Daoy (cell line): ENCODE data around the gene P2RY14. TPM values are rescaled to one million over a fixed set of nuclear protein-coding genes. Genes with fewer than 3 reads are reported as not detected.

Source experiments
- DNase-seq: peaks from one replicate; pipeline ENCODE4 v3.0.0-alpha.2; 2015; ENCODE audit warnings: low read depth
- total RNA-seq: library from RNA; depleted of rRNA; stranded (reverse); fragments of >200 nt; shearing (Covaris generic); gene quantifications from 2 replicates; pipeline ENCODE4 v1.2.3, GENCODE V29; 2014

P2RY14 gene
- total RNA-seq, 1 experiment from 2014 or later, result not detected

GRCh38 chr3:151301787-151302186 is 23.4 kb upstream of the P2RY14 start:
- peak; percentile 48 for DNase-seq

- DNase-seq, result no peak
Observed at GRCh38 chr3:151300539-151300938, 22.2 kb upstream of the P2RY14 start.

- DNase-seq, result no peak
Observed at GRCh38 chr3:151299006-151299405, 20.7 kb upstream of the P2RY14 start.

GRCh38 chr3:151297429-151297828 is 19.1 kb upstream of the P2RY14 start:
- no peak for DNase-seq

- no peak for DNase-seq
Observed at GRCh38 chr3:151296226-151296625, 17.9 kb upstream of the P2RY14 start.

- DNase-seq, result no peak
Observed at GRCh38 chr3:151293127-151293526, 14.8 kb upstream of the P2RY14 start.

GRCh38 chr3:151290673-151291072 is 12.3 kb upstream of the P2RY14 start:
- no peak for DNase-seq

GRCh38 chr3:151289445-151289844 is 11.1 kb upstream of the P2RY14 start:
- no peak for DNase-seq

GRCh38 chr3:151285940-151286339 is 7.6 kb upstream of the P2RY14 start:
- DNase-seq, result no peak

GRCh38 chr3:151283907-151284461 is 5.6 kb upstream of the P2RY14 start:
- DNase-seq, result peak; percentile 61

GRCh38 chr3:151283387-151283786 is 5.0 kb upstream of the P2RY14 start:
- DNase-seq, result no peak

GRCh38 chr3:151282921-151283320 is 4.6 kb upstream of the P2RY14 start:
- DNase-seq, result peak; percentile 57

GRCh38 chr3:151281671-151282324 is 3.5 kb upstream of the P2RY14 start:
- DNase-seq, result no peak

- no peak for DNase-seq
Observed at GRCh38 chr3:151276687-151277042, 1.7 kb downstream of the P2RY14 start.

GRCh38 chr3:151276038-151276686 is 2.2 kb downstream of the P2RY14 start:
- DNase-seq, result no peak

- DNase-seq, result no peak
Observed at GRCh38 chr3:151275091-151275490, 3.3 kb downstream of the P2RY14 start.

- no peak for DNase-seq
Observed at GRCh38 chr3:151269631-151270030, 8.7 kb downstream of the P2RY14 start.

GRCh38 chr3:151268267-151269235 is 9.8 kb downstream of the P2RY14 start:
- DNase-seq, result no peak

GRCh38 chr3:151267066-151267465 is 11.3 kb downstream of the P2RY14 start:
- no peak for DNase-seq

GRCh38 chr3:151265866-151266265 is 12.5 kb downstream of the P2RY14 start:
- no peak for DNase-seq

GRCh38 chr3:151265166-151265565 is 13.2 kb downstream of the P2RY14 start:
- DNase-seq, result no peak

GRCh38 chr3:151264605-151265004 is 13.7 kb downstream of the P2RY14 start:
- no peak for DNase-seq
